ENCODE data around the gene NDUFS4. TPM values are rescaled to one million over a fixed set of nuclear protein-coding genes. Genes with fewer than 3 reads are reported as not detected.

The NDUFS4 gene
- total and polyA plus RNA-seq, 3 donors from 2014 or later, result 63.9 to 98.9 (median 78.9) TPM

GRCh38 chr5:53726121-53726520 is 165.7 kb downstream of the NDUFS4 start:
- Histone ChIP-seq H3K27me3 (no peaks in the 10 kb centered on the region), H3K36me3 (ENCODE audit: low read depth, missing control alignments) (no peaks in the 10 kb centered on the region), H3K9me3 (no peaks in the 10 kb centered on the region), H3K4me3 (no peak overlapping the region), H3K4me1 (no peaks in the 10 kb centered on the region), H3K27ac (no peak overlapping the region)
- TF ChIP-seq CTCF (IDR thresholded peaks at IDR 0.05), result no peak
- no peak for TF ChIP-seq POLR2A (IDR thresholded peaks at IDR 0.05)
- WGBS, 2 donors, result 83 to 91% methylated on average over 3 of the region's 3 CpGs
- intact Hi-C loops (cut with DNase I; ENCODE audit: low total_unique reads), result no loop called here
- no peak for DNase-seq

DNA sequence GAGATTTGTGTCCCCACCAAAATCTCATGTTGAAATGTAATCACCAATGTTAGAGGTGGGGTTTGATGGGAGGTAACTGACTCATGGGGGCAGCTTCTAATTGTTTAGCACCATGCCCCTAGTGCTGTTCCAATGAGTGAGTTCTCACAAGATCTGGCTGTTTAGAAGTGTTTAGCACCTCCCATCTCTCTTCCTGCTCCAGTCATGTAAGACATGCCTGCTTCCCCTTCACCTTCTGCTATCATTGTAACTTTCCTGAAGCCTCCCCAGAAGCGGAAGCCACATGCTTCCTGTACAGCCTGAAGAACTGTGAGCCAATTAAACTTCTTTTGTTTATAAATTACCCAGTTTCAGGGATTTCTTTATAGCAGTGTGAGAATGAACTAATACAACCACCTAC is 170.5 kb downstream of the NDUFS4 start:
- Histone ChIP-seq H3K4me3 (no peak overlapping the region), H3K27me3 (no peaks in the 10 kb centered on the region), H3K36me3 (ENCODE audit: low read depth, missing control alignments) (no peaks in the 10 kb centered on the region), H3K4me1 (no peaks in the 10 kb centered on the region), H3K27ac (no peak overlapping the region), H3K9me3 (no peaks in the 10 kb centered on the region)
- intact Hi-C loops (cut with DNase I; ENCODE audit: low total_unique reads), result no loop called here
- WGBS, 2 donors, result 13 to 54% methylated on average over 1 of the region's 1 CpG
- no peak for DNase-seq
- no peak for TF ChIP-seq CTCF (IDR thresholded peaks at IDR 0.05)
- TF ChIP-seq POLR2A (IDR thresholded peaks at IDR 0.05), result no peak

Other genes with a start within 250 kb of the NDUFS4 start
- gene FST, start 80.0 kb upstream of the NDUFS4 start, total RNA-seq, result 1 to 10 TPM; 8.0 to 8.7 TPM
- 9.3 TPM for gene FST, start 80.0 kb upstream of the NDUFS4 start, polyA plus RNA-seq (ENCODE audit: insufficient read depth, low read depth, low replicate concordance)

Measured in testis (tissue), 3 donors.